ENCODE measurements around the gene C5orf24. TPM values are rescaled to one million over a fixed set of nuclear protein-coding genes. Genes with fewer than 3 reads are reported as not detected.
A peak's percentile ranks its signal among the peaks of the same experiment; 100 is the strongest.

C5orf24 gene
- total RNA-seq, 4 donors from 2014 or later, result 40.2 to 50.0 (median 45.8) TPM

DNA sequence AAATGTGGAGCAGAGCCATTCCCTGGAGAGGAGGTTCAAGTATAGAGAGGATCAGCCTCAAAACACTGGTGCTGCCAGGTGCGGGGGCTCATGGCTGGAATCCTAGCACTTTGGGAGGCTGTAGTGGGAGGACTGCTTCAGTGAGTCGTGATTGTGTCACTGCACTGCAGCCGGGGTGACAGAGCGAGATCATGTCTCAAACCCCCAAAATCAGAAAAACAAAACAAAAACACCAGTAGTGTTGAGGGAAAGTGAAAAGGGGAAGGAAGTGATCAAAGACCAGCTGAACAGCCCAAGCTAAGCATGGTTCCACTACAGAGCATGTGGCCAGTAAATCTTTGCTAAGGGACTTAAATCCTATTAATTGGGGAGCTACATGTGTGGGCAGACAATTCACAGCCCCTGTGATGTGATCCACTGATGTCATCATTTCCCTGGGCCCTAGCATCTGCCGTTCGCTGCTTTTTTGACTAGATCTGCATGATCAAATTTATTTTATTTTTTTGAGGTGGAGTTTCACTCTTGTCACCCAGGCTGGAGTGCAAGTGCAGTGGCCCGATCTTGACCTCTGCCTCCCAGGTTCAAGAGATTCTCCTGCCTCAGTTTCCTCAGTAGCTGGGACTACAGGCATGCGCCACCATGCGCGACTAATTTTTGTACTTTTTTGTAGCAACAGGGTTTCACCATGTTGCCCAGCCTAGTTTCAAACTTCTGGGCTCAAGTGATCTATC is 56.5 kb downstream of the C5orf24 start:
- no peak overlapping the region for H3K4me3 ChIP-seq
- H3K36me3 ChIP-seq, result peaks cover 0 to 44% (median 0%) of the 10 kb centered on the region in 3 donors
- 76 to 77% methylated on average over 10 of the region's 10 CpGs for WGBS, 2 donors
- DNase-seq (ENCODE audit: low spot score in 2 of 2), result no peak
- no peaks in the 10 kb centered on the region for H3K9me3 ChIP-seq
- peaks cover 0 to 12% (median 0%) of the 10 kb centered on the region in 4 donors for H3K4me1 ChIP-seq
- no peak for TF ChIP-seq EP300 (IDR thresholded peaks at IDR 0.05)
- no peak for TF ChIP-seq POLR2A (IDR thresholded peaks at IDR 0.05)
- TF ChIP-seq, protein P1, sequence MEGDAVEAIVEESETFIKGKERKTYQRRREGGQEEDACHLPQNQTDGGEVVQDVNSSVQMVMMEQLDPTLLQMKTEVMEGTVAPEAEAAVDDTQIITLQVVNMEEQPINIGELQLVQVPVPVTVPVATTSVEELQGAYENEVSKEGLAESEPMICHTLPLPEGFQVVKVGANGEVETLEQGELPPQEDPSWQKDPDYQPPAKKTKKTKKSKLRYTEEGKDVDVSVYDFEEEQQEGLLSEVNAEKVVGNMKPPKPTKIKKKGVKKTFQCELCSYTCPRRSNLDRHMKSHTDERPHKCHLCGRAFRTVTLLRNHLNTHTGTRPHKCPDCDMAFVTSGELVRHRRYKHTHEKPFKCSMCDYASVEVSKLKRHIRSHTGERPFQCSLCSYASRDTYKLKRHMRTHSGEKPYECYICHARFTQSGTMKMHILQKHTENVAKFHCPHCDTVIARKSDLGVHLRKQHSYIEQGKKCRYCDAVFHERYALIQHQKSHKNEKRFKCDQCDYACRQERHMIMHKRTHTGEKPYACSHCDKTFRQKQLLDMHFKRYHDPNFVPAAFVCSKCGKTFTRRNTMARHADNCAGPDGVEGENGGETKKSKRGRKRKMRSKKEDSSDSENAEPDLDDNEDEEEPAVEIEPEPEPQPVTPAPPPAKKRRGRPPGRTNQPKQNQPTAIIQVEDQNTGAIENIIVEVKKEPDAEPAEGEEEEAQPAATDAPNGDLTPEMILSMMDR (IDR thresholded peaks at IDR 0.05), result no peak
- H3K27me3 ChIP-seq, result no peaks in the 10 kb centered on the region
- H3K27ac ChIP-seq, result peak overlapping the region in 1 of 4 donors; percentile 57

DNA sequence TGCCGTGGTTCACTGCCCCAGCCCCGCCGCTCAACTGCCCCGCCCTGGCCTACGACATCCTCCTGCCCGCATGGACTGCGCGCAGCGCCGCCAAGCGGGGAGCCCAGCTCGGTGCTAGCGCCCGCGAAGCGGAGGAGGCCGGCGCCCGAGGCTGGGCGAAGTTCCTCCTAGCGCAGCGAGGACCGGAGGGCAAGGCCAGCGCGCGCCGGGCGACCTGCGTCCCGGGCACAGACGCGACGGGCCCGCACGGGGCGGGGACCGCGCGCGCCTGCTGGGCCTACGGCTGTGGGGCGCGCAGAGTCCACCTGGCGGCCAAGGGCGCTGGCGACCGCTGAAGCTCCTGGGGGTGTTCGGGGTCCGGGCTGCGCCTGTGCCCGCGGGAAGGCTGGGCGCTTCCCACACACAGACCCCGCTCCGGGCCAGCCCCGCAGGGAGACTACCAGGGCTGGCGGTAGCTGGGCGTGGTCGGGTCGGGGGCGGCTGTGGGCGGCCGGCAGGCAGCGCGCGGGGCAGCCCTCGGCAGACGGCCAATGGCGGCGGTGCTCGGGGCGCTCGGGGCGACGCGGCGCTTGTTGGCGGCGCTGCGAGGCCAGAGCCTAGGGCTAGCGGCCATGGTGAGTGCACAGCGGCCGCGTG is 59.0 kb downstream of the C5orf24 start, which contains the start of gene PCBD2:
Gene PCBD2 (plus strand): TSS at position 522 of the 636 bp plus-strand sequence. CDS start 9 bp downstream, at position 531.
- Histone ChIP-seq H3K27ac (peak within 1 kb of the TSS; percentile 95 to 99 (median 96)), H3K4me1 (peaks cover 0 to 12% (median 0%) of the 10 kb centered on the region in 4 donors), H3K9me3 (no peaks in the 10 kb centered on the region), H3K27me3 (no peaks in the 10 kb centered on the region), H3K36me3 (peaks cover 0 to 26% (median 0%) of the 10 kb centered on the region in 3 donors), H3K4me3 (peak within 1 kb of the TSS; percentile 50 to 89 (median 72))
- WGBS, 2 donors, result 0% methylated on average over 10 to 16 of the region's 84 CpGs
- TF ChIP-seq POLR2A (IDR thresholded peaks at IDR 0.05) (peak in 1 of 2 donors; percentile 31), EP300 (IDR thresholded peaks at IDR 0.05) (peak in 1 of 2 donors; percentile 74)
- TF ChIP-seq, protein P1 (IDR thresholded peaks at IDR 0.05), result peak; percentile 94 to 98 (median 97)
- peak; percentile 79 to 82 for DNase-seq (ENCODE audit: low spot score in 2 of 2)

DNA sequence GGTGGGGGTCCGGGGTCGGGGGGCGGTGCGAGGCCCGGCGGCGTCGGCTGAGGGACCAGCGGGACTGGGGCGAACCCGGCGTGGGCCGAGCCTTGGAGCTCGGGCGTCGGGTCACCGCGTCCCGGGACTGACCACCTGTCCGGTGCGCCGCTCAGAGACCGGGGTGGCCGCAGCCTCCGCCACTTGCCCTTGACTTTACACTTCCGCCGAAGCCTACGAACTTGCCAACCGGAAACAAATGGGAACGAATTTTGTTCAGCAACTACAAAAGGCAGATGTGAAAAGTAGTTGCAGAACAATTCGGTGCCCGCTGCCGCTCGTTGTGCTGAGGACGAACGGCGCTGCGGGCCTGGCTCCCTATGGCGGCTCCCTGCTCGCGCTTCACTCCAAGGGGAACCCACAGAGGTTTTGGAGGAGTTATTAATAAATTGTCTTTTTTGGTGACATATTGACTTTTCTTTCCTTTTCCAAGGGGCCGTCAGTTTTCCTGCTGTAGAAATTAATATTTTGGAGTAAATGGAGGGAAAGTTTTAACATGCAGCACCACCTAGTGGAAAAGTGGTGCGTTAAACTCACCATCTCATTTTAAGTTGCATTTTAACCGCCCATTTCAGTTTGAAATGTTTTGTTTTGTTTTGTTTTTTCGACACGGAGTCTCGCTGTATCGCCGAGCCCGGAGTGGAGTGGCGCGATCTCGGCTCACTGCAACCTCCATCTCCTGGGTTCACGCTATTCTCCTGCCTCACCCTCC is 59.7 kb downstream of the C5orf24 start:
- DNase-seq (ENCODE audit: low spot score in 2 of 2), result peak; percentile 30 to 55

DNA sequence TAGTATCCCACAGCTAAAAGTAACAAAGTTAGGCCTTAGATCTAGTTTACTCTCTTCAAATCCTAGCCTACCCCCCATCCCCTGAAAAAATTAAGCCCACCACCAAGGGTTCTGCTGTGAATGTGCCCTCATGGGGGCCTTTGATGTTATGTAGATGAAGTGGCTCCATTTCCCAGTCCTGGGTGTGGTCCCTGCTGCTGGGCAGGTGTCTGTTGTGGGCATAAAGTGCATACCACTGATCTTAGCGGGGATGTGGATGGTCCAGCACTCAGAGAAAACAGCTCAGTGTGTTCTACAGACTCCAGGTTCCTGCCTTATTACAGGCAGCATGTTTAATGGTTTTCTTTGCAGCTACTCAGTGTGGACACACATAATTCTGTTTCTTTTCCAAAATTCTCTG is 61.0 kb downstream of the C5orf24 start:
- no peak for DNase-seq (ENCODE audit: low spot score in 2 of 2)
- Histone ChIP-seq H3K4me1 (peaks cover 0 to 12% (median 0%) of the 10 kb centered on the region in 4 donors), H3K27ac (no peak overlapping the region), H3K36me3 (peaks cover 0 to 25% (median 0%) of the 10 kb centered on the region in 3 donors), H3K9me3 (no peaks in the 10 kb centered on the region), H3K4me3 (no peak overlapping the region), H3K27me3 (no peaks in the 10 kb centered on the region)
- 95 to 100% methylated on average over 1 of the region's 1 CpG for WGBS, 2 donors
- TF ChIP-seq POLR2A (IDR thresholded peaks at IDR 0.05), result no peak

More for the DNA sequence above, 59.7 kb downstream of the C5orf24 start:
- H3K36me3 ChIP-seq, result peaks cover 0 to 22% (median 0%) of the 10 kb centered on the region in 3 donors
- peak overlapping the region; percentile 95 to 99 (median 96) for H3K27ac ChIP-seq
- peak overlapping the region; percentile 50 to 89 (median 72) for H3K4me3 ChIP-seq
- peaks cover 0 to 12% (median 0%) of the 10 kb centered on the region in 4 donors for H3K4me1 ChIP-seq
- H3K27me3 ChIP-seq, result no peaks in the 10 kb centered on the region
- no peaks in the 10 kb centered on the region for H3K9me3 ChIP-seq
- TF ChIP-seq, protein P1 (IDR thresholded peaks at IDR 0.05), result peak; percentile 57 to 79 (median 73)
- TF ChIP-seq EP300 (IDR thresholded peaks at IDR 0.05) (peak in 1 of 2 donors; percentile 32), POLR2A (IDR thresholded peaks at IDR 0.05) (no peak)
- 0% methylated on average over 29 to 52 of the region's 54 CpGs for WGBS, 2 donors

Other genes starting within 250 kb of the C5orf24 start
- gene SAR1B, start 213.1 kb upstream of the C5orf24 start, total RNA-seq, result 10 to 100 TPM; 27.9 to 35.6 (median 31.3) TPM
- 10 to 100 TPM; 12.7 to 21.3 (median 17.9) TPM for gene SEC24A, start 197.2 kb upstream of the C5orf24 start, total RNA-seq
- 10 to 100 TPM; 26.4 to 35.4 (median 33.0) TPM for gene CAMLG, start 107.4 kb upstream of the C5orf24 start, total RNA-seq
- gene DDX46, start 87.2 kb upstream of the C5orf24 start, total RNA-seq, result 10 to 100 TPM; 27.7 to 53.1 (median 39.9) TPM
- gene TXNDC15, start 28.4 kb downstream of the C5orf24 start, total RNA-seq, result 100 to 1,000 TPM in 1 of 4 donors, 10 to 100 TPM in 3; 72.8 to 118 (median 84.8) TPM
- gene PCBD2, start 59.2 kb downstream of the C5orf24 start, total RNA-seq, result 10 to 100 TPM in 1 of 4 donors, 1 to 10 TPM in 3; 5.7 to 11.0 (median 7.9) TPM
- 1 to 10 TPM in 1 of 4 donors, under 1 TPM in 1, not detected in 2; 0.90 to 1.3 TPM for gene CATSPER3, start 121.9 kb downstream of the C5orf24 start, total RNA-seq
- gene PITX1, start 188.3 kb downstream of the C5orf24 start, total RNA-seq, result 1 to 10 TPM; 1.1 to 5.4 (median 3.0) TPM